ENCODE measurements around the gene NTHL1.

GRCh38 chr16:2043667-2044451 is 3.8 kb downstream of the NTHL1 start:
- TF ChIP-seq ZNF70 (CRISPR knock-in tag; IDR thresholded peaks at IDR 0.05) (no peak), ZNF8 (CRISPR knock-in tag; IDR thresholded peaks at IDR 0.05) (no peak), ZC3H10 (CRISPR knock-in tag; IDR thresholded peaks at IDR 0.05) (no peak)
- TF ChIP-seq, protein P1, sequence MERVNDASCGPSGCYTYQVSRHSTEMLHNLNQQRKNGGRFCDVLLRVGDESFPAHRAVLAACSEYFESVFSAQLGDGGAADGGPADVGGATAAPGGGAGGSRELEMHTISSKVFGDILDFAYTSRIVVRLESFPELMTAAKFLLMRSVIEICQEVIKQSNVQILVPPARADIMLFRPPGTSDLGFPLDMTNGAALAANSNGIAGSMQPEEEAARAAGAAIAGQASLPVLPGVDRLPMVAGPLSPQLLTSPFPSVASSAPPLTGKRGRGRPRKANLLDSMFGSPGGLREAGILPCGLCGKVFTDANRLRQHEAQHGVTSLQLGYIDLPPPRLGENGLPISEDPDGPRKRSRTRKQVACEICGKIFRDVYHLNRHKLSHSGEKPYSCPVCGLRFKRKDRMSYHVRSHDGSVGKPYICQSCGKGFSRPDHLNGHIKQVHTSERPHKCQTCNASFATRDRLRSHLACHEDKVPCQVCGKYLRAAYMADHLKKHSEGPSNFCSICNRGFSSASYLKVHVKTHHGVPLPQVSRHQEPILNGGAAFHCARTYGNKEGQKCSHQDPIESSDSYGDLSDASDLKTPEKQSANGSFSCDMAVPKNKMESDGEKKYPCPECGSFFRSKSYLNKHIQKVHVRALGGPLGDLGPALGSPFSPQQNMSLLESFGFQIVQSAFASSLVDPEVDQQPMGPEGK (CRISPR knock-in tag; IDR thresholded peaks at IDR 0.05; ENCODE audit: borderline replicate concordance): no peak
